Hematopoietic multipotent progenitor cell treated with erythropoietin and hydrocortisone succinate and interleukin-3 and kit ligand, for 17 days (in vitro differentiated cells): ENCODE results near the gene MRPL30.
A peak's percentile ranks its signal among the peaks of the same experiment; 100 is the strongest.
"Not testable (repeated sequence)": the region's sequence is repeated elsewhere in the genome, so short reads cannot be mapped to it uniquely, and the experiment has no call there.

Experiments used
- DNase-seq: peaks from one replicate; pipeline ENCODE4 v3.0.0-alpha.2; 2015; ENCODE audit warnings: low spot score

Gene MRPL30

DNA sequence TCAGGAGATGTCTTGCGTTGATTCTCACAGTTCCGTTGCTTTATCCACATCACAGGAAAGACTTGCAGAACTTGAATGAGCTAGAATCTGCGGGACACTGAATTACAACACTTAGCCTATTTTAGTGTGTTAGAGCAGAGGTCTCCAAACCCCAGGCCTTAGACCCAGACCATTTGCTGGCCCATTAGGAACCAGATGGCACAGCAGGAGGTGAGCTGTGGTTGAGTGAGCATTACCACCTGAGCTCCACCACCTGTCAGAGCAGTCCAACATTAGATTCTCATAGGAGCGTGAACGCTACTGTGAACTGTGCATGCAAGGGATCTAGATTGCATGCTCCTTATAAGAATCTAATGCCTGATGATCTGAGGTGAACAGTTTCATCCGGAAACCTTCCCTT is 3.8 kb downstream of the MRPL30 start:
- DNase-seq: no peak

DNA sequence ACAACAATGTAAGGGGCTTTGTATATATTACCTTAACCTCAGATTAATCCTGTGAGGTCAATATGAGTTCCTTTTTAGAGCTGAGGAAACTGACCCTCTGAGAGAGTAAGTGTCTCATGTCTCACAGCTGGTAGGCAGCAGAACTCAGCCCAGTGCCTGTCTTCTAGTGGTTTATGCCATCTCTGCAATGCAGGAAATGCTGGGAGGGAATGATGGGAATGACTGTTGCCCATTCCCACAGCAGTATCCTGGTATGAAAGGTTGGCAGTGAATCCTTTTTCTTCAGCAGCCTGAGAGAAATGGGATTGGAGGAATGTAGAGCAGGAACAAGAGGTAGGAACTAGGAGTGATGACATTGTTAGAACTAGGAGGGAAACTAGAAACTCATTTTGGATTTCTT is 6.0 kb downstream of the MRPL30 start:
- no peak for DNase-seq

DNA sequence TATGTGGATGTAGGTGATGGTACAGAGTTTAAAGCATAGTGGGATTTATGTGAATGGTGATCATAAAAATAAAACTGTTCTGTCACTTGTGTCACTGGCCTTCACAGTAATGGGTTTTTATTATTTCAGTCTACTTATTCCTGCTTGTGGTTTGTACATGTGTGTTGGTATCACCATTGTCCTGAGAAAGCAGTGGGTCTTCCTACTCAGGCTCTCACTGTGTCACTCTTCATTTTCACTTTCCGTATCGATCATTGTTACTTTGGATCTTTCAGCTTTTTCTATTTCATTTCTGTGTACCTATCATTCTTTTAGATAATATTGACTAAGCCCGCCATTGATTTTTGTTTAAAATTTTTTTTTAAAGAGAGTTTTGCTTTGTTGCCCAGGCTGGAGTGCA is 7.4 kb downstream of the MRPL30 start:
- DNase-seq: no peak

DNA sequence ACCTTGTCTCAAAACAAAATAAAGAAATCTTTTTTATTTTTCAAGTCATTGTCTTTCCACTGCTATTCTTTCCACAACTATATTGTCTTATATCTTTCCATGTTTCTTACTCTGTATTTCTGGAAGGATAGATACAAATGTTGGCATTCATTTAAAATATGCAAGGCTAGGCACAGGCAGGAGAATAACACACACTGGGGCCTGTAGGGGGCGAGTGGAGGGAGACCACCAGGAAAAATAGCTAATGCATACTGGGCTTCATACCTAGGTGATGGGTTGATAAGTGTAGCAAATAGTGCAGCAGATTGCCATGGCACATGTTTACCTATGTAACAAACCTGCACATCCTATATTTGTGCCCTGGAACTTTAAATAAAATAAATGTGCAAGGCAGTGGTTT is 9.6 kb downstream of the MRPL30 start:
- no peak for DNase-seq

DNA sequence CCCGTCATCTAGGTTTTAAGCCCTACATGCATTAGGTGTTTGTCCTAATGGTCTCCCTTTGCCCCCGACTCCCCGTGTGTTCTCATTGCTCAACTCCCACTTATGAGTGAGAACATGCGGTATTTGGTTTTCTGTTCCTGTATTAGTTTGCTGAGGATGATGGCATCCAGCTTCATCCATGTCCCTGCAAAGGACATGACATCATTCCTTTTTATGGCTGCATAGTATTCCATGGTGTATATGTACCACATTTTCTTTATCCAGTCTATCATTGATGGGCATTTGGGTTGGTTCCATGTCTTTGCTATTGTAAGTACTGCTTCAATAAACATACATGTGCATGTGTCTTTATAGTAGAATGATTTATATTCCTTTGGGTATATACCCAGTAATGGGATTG is 11.4 kb downstream of the MRPL30 start:
- DNase-seq: not testable (repeated sequence)

DNA sequence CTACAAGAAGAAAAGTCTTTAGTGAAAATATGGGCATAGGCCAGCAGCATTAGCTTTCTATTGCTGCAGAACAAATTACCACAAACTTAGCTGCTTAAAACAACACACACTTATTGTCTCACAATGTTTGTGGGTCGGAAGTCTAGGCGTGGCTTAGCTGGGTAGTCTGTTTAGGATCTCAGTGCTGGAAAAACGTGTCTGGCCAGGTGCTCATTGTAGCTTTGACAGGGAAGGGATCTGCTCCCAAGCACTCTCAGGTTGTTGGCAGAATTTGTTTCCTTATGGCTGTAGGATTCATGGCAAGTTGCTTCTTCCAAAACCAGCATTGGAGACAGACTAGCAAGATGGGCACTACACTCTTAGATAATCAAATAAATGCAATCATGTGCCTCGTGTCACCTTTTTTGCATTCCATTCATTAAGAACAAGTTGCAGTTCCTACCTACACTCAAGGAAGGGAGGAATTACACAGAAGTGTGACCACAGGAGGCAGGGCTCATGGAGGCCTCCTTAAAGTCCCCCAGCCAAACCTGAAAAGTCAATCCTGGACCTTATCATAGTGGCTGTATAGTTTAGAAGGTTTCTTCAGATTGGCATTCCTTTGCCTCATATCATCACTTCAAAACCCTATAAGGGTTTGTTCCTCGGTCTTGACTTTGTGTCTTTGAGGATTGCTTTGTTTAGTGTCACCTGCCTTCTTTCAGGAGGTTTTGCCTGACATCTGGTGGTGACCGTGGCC is 17.3 kb downstream of the MRPL30 start:
- peak; percentile 29 for DNase-seq

DNA sequence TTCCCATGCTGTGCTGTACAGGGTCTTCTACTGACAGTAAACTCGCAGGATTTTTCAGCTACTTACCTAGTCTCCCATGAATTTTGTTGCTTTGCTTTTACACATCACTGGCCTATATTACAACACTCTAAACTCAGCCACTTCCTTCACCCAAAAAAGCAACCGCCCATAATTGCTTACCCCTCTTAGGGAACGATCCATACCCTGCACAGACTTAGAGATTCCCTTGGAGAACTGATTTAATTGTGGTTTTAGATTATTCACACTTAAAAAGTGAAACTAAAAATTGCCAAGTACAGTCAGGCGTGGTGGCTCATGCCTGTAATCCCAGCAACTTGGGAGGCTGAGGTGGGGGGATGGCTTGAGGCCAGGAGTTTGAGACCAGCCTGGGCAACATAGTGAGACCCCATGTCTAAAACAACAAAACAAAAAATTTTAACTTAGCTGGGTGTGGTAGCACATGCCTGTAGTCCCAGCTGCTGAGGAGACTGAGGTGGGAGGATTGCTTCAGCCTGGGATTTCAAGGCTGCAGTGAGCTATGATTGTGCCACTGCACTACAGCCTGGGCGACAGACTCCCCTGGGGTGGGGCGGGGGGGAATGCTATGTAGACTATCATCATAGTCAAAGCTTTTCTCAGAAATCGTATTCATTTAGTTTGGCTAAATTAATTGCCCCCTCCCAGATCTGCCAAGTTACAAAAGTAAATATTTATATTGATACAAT is 19.3 kb downstream of the MRPL30 start:
- DNase-seq: no peak

DNA sequence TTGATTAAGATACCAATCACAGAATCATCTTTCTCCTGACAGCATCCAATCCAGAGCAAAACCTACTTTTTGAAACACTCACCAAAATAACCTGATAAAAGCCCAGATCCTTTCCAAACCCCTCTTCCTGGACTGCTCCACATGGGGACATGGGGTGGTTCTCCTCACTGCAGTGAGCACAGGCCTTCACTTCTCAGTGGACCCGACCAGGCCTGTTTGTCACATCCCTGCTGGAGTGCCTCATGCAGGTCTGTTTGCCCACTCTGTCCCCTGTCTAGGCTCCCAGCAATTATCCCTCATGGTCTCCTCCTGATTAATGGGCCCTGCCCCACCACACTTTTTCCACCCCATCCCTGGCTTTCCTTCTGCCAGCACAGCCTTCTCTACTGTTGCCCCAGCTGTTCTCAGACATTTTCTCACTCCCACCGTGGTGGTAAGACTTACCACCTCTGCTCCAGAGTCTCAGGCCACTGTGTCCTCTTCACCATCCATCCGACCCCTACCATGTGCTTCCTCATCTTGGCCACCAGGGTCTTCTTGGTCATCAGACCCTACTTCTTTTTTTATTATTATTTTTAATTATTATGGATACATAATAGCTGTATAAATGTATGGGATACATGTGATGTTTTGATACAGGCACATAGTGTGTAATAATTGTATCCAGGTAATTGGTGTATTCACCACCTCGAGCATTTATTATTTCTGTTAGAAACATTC is 21.1 kb downstream of the MRPL30 start:
- DNase-seq: no peak

DNA sequence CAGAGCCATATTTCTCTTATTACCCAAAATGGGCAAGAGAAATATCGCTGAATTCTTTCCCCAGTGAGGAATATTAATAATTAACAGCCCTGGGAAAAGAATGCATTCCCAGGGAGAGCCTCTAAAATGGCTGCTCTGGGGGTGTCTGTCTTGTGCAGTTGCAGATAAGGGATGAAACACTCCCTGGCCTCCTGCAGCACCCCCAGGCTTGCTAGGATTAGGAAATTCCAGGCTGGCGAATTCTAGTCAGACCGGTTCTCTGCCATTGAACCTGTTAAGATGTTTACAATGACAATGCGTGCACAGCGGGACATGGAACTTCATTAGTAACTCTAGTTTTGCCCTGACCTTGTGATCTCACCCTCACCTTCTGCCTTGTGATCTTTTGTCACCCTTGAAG is 24.5 kb downstream of the MRPL30 start:
- no peak for DNase-seq

DNA sequence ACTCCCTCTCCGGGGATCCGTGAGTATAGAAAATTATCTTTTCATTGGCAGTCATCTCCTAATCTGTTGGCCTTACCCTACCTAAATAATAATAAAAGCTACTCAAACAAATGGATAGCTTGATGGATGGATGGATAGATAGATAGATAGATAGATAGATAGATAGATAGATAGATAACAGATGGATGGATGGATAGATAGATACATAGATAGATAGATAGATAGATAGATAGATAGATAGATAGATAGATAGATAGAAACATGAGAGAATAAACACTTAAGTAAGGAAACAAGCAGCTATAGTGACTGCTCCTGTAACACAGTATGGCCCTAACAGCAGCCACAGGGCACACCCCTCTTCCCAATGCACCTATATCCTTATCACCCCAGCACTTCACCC is 35.1 kb downstream of the MRPL30 start:
- no peak for DNase-seq

DNA sequence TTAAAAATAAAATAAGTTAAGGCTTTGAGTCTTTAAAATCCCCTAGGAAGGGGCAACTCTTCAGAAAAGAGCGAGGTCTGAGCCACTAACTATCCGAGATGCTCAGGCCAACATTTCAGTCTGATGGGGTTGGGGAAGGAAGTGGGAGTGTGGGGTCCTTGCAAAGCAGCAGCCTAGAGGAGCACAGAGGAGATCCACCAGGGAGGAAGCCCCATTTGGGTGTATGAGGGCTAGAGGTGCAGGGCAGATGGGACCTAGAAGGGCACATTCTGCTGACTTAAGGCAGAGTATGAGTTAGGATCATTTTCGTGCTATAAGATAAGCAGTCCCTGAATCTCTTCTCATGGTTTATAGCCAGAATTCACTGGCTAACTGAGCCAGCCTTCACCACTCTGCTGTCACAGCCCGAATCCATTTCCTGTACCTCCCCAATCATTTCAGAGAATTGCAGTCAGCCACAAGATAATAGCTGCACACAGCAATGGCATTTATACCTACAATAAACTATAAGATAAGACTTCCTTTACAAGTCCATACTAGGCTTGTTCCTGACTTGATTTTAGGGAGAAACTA is 37.0 kb downstream of the MRPL30 start:
- no peak for DNase-seq

DNA sequence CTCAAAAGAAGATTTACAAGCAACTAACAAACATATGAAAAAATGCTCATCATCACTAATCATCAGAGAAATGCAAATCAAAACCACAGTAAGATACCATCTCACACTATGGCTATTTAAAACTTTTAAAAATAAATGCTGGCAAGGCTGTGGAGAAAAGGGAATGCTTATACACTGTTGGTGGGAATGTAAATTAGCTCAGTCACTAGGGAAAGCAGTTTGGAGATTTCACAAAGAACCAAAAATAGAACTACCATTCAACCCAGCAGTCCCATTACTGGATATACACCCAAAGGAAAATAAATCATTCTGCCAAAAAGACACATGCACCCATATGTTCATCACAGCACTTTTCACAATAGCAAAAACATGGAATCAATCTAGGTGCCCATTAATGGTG is 52.2 kb downstream of the MRPL30 start:
- DNase-seq: not testable (repeated sequence)

DNA sequence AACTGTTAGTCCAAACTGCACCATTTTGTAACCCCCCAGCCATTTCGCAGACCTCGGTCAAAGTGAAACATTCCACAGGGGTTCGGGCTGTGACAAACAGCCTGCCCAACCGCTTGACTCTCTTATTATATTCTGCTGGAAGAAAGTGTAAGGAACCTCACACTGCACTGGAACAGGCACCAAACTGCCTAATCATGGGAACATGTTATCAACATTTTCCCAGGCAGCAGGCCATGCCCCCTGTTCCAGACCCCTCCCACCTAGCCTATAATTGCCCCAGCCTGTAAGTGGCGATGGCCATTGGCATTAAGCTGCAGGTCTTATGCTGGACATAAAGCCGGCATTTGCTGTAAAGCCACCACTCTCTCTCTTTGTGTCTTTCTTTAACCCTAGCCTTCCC is 57.6 kb downstream of the MRPL30 start:
- no peak for DNase-seq

DNA sequence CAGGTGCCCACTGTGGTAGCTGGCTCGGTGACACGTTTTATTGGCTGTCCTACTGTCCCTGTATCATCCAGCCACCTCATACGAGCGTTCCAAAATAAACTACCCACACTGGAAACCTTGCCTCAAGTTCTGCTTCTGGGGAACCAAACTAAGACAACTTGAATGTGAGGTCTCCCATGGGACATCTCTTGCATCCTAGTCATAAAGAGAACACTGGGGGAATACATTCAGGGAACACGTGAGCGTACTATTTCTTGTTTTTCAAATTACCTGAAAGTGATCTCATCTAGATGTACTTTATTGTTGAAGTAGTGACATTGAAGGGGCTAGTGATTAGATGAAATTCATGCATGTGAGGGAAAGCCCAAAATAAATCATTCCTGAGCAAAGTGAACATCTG is 59.4 kb downstream of the MRPL30 start:
- DNase-seq: no peak

DNA sequence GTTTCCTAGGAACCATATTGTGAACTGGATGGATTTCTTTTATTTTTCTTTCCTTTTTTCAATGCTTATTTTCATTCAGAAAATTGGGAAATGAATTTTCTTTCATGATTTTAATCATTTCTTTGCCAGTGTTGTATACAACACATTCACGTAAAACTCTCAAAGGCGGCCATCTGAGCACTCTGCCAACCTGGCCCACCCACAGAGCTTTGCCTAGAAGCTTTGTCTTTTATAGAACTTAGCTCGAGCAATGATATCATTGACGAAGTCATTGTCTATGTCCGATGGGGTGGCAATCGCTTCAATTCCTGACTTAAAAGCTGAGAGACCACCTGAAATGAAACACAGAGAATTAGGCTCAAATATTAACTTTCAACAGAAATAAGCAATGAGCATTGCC is 61.2 kb downstream of the MRPL30 start:
- no peak for DNase-seq
